Parathyroid adenoma (tissue), 2 donors: ENCODE measurements around the gene CAMLG.

ENCODE experiments used
- H2AFZ ChIP-seq: fragments of 300-600 bp; sonication (generic); one replicate; pipeline ENCODE4 v1.7.0; 2017; ENCODE audit warnings: antibody characterized with exemption, mild to moderate bottlenecking
- H3K27ac ChIP-seq: fragments of 300-600 bp; sonication (generic); one replicate; pipeline ENCODE4 v1.7.0; 2017
- H3K27me3 ChIP-seq: fragments of 300-600 bp; sonication (generic); one replicate; pipeline ENCODE4 v1.7.0; 2017; ENCODE audit warnings: low read length; ENCODE audit not compliant: control insufficient read depth, insufficient read depth
- H3K36me3 ChIP-seq: fragments of 300-600 bp; sonication (generic); one replicate; pipeline ENCODE4 v1.7.0; 2017; ENCODE audit warnings: low read length; ENCODE audit not compliant: control insufficient read depth, insufficient read depth
- H3K4me1 ChIP-seq: fragments of 300-600 bp; sonication (generic); one replicate; pipeline ENCODE4 v1.7.0; 2017; ENCODE audit warnings: control low read depth
- H3K4me2 ChIP-seq: fragments of 300-600 bp; sonication (generic); one replicate; pipeline ENCODE4 v1.7.0; 2017; ENCODE audit warnings: low read length
- H3K4me3 ChIP-seq: fragments of 300-600 bp; sonication (generic); one replicate; pipeline ENCODE4 v1.7.0; 2017; ENCODE audit warnings: low read depth, low read length
- H3K79me2 ChIP-seq: fragments of 300-600 bp; sonication (generic); one replicate; pipeline ENCODE4 v1.7.0; 2017; ENCODE audit warnings: control low read depth
- H3K9ac ChIP-seq: fragments of 300-600 bp; sonication (generic); one replicate; pipeline ENCODE4 v1.7.0; 2017; ENCODE audit warnings: mild to moderate bottlenecking
- H3K9me3 ChIP-seq: fragments of 300-600 bp; sonication (generic); one replicate; pipeline ENCODE4 v1.7.0; 2017; ENCODE audit warnings: low read length; ENCODE audit not compliant: control insufficient read depth
- CTCF ChIP-seq: fragments of 300-600 bp; sonication (generic); IDR thresholded peaks from one replicate; pipeline ENCODE4 v1.7.0; 2017; ENCODE audit warnings: antibody characterized with exemption, mild to moderate bottlenecking
- donor health status: primary hyperparathyroidism.

The CAMLG gene

GRCh38 chr5:134787692-134788091 is 49.3 kb downstream of the CAMLG start:
- H3K4me1 ChIP-seq, result no peaks in the 10 kb centered on the region
- H3K9me3 ChIP-seq, result no peaks in the 10 kb centered on the region
- H2AFZ ChIP-seq, result no peak overlapping the region
- no peak overlapping the region for H3K27ac ChIP-seq
- H3K9ac ChIP-seq, result no peak overlapping the region
- no peaks in the 10 kb centered on the region for H3K36me3 ChIP-seq
- H3K79me2 ChIP-seq, result no peaks in the 10 kb centered on the region
- no peak overlapping the region for H3K4me2 ChIP-seq
- H3K4me3 ChIP-seq, result no peak overlapping the region
- no peaks in the 10 kb centered on the region for H3K27me3 ChIP-seq
- no peak for TF ChIP-seq CTCF

- H3K79me2 ChIP-seq, result peaks cover 4% of the 10 kb centered on the region
- H3K4me1 ChIP-seq, result no peaks in the 10 kb centered on the region
- H3K4me2 ChIP-seq, result no peak overlapping the region
- H3K9ac ChIP-seq, result no peak overlapping the region
- H3K4me3 ChIP-seq, result no peak overlapping the region
- H3K9me3 ChIP-seq, result no peaks in the 10 kb centered on the region
- H3K27me3 ChIP-seq, result no peaks in the 10 kb centered on the region
- H2AFZ ChIP-seq, result no peak overlapping the region
- no peaks in the 10 kb centered on the region for H3K36me3 ChIP-seq
- no peak for TF ChIP-seq CTCF
- H3K27ac ChIP-seq, result no peak overlapping the region
Observed at GRCh38 chr5:134791580-134791979, 53.2 kb downstream of the CAMLG start.

- Histone ChIP-seq H2AFZ (no peak overlapping the region), H3K36me3 (no peaks in the 10 kb centered on the region), H3K4me1 (no peaks in the 10 kb centered on the region), H3K9me3 (no peaks in the 10 kb centered on the region), H3K79me2 (peaks cover 4% of the 10 kb centered on the region), H3K4me2 (no peak overlapping the region), H3K27me3 (no peaks in the 10 kb centered on the region), H3K9ac (no peak overlapping the region), H3K27ac (no peak overlapping the region), H3K4me3 (no peak overlapping the region)
- TF ChIP-seq CTCF, result no peak
Observed at GRCh38 chr5:134792286-134792685, 53.9 kb downstream of the CAMLG start.

- peaks cover 4% of the 10 kb centered on the region for H3K79me2 ChIP-seq
- no peak overlapping the region for H3K9ac ChIP-seq
- H3K27me3 ChIP-seq, result no peaks in the 10 kb centered on the region
- H3K9me3 ChIP-seq, result no peaks in the 10 kb centered on the region
- no peaks in the 10 kb centered on the region for H3K4me1 ChIP-seq
- TF ChIP-seq CTCF, result no peak
- H3K27ac ChIP-seq, result no peak overlapping the region
- H3K4me3 ChIP-seq, result no peak overlapping the region
- H3K4me2 ChIP-seq, result no peak overlapping the region
- no peaks in the 10 kb centered on the region for H3K36me3 ChIP-seq
- no peak overlapping the region for H2AFZ ChIP-seq
Observed at GRCh38 chr5:134793111-134793510, 54.8 kb downstream of the CAMLG start.

GRCh38 chr5:134794082-134794481 is 55.7 kb downstream of the CAMLG start:
- H3K4me1 ChIP-seq, result no peaks in the 10 kb centered on the region
- no peak overlapping the region for H2AFZ ChIP-seq
- no peaks in the 10 kb centered on the region for H3K36me3 ChIP-seq
- H3K4me2 ChIP-seq, result no peak overlapping the region
- H3K27ac ChIP-seq, result no peak overlapping the region
- no peak for TF ChIP-seq CTCF
- no peak overlapping the region for H3K9ac ChIP-seq
- H3K4me3 ChIP-seq, result no peak overlapping the region
- H3K9me3 ChIP-seq, result no peaks in the 10 kb centered on the region
- H3K79me2 ChIP-seq, result peaks cover 4% of the 10 kb centered on the region
- H3K27me3 ChIP-seq, result no peaks in the 10 kb centered on the region
